ENCODE measurements around the gene MTR.
"Not testable (repeated sequence)": the region's sequence is repeated elsewhere in the genome, so short reads cannot be mapped to it uniquely, and the experiment has no call there.

MTR gene

GRCh38 chr1:236868625-236869467, 73.8 kb downstream of the MTR start:
- DNase-seq = peak; percentile 83

GRCh38 chr1:236869911-236870310, 74.8 kb downstream of the MTR start:
- DNase-seq = no peak

DNA sequence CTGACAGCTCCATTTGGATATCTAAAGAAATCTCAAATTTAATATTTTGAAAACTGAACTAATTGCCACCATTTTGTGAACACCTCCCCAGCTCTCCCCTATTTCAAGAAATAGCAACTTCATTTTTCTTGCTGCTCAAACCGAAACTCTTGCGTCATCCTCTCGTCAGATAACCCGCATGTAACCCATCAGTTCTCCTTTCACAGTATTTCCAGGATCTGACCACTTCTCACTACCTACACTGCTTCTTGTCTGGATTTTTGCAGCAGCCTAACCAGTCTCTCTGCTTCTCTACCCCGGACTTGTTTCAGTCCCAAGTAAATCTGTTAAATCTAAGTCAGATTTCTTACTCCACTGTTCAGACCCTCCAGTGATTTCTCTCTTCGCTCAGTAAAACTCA, 75.6 kb downstream of the MTR start:
- DNase-seq = peak; percentile 87

- no peak for DNase-seq
Measured at GRCh38 chr1:236872075-236872666, 77.1 kb downstream of the MTR start.

DNA sequence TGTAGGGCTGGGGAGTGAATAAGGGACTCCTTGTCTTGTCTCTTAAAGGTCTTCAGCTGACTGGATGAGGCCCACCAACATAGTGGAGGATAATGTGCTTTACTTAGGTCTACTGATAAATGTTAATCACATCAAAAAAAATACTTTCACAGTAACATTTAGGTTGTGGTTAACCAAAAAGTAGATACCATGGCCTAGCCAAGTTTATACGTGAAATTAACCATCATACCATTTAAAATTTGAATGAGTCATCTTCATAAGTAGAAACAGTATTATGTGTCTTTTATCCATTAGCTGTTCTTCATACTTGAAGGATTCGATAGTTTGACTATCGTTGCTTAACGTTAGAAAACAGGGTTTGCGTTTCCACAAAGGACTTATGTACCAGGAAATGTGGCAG, 80.9 kb downstream of the MTR start:
- DNase-seq = no peak

DNA sequence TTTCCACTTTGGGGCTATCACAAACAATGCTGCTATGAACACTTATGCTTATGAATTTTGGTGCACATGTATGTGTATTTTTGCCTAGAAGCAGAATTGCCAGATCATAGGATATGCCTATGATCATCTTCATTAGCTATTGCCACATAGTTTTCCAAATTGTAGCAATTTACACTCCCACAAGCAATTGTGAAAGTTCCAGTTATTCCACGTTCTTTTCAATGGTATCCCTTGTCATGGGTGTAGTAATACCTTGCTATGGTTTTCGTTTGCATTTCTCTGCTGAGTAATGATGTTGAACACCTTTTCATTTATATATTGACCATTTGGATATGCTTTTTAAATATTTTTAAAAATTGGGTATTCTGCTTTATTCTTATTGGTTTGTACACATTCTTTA, 82.6 kb downstream of the MTR start:
- DNase-seq = no peak

GRCh38 chr1:236880209-236880608, 85.1 kb downstream of the MTR start:
- no peak for DNase-seq

GRCh38 chr1:236882678-236883077, 87.6 kb downstream of the MTR start:
- DNase-seq = no peak

GRCh38 chr1:236886199-236886598, 91.1 kb downstream of the MTR start:
- no peak for DNase-seq

DNA sequence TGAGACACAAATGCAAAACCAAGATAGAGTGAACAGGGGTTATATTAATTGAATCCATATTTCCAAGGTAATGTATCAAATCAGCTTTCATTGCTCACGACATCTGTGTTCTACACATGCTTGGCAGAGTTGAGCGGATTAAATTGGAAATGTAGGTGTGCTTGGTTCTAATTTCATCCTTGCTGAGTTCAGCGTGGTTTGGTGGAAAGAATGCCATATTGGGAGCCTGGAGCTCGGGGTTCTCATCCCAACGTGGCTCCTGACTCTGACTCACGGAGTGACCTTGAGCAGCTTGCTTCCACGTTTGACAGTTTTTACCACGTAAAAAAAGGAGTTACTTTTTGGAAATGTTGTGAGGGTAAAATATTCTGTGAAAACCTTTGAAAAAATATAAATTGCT, 92.0 kb downstream of the MTR start:
- DNase-seq = no peak

GRCh38 chr1:236888126-236888525, 93.0 kb downstream of the MTR start:
- no peak for DNase-seq

GRCh38 chr1:236888903-236889302, 93.8 kb downstream of the MTR start:
- DNase-seq = no peak

GRCh38 chr1:236890152-236891056, 95.3 kb downstream of the MTR start:
- no peak for DNase-seq

- no peak for DNase-seq
Measured at GRCh38 chr1:236893626-236894545, 98.8 kb downstream of the MTR start.

GRCh38 chr1:236895665-236896387, 100.7 kb downstream of the MTR start:
- no peak for DNase-seq

- DNase-seq = no peak
Measured at GRCh38 chr1:236896716-236897115, 101.6 kb downstream of the MTR start.

GRCh38 chr1:236904892-236905741, 110.0 kb downstream of the MTR start:
- peak; percentile 40 for DNase-seq

DNA sequence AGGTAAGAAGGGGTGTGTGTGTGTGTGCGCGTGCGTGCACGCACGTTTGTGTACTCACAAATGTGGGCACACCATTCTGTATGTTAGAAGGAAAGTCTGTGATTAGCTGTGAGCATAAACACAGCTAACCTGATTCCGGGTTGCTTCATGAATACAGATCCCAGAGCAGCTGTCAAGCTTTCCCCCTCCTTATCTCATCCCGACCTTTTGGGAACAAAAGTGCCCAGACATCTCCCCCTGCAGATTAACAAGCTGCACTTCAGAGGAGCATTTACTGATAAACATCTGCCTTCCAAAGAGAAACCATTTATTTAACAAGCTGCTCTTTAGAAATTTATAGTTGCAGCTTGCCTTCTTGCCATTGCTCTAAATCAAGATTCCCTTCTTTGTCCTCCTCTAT, 112.1 kb downstream of the MTR start:
- peak; percentile 68 for DNase-seq

DNA sequence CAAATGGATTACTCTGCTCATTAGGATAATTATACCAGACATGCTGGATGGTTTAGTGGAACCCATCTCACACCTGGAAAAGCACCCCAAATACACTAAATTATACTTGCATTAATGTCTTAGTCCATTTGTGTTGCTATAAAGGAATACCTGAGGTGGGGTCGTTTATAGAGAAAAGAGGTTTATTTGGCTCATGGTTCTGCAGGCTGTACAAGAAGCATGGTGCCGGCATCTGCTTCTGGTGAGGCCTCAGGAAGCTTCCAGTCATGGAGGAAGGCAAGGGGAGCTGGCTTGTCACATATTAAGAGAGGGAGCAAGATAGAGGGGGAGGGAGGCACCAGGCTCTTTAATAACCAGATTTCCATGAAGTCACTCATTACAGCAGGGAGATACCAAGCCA, 113.6 kb downstream of the MTR start:
- DNase-seq = no peak

- DNase-seq = not testable (repeated sequence)
Measured at GRCh38 chr1:236911047-236911446, 116.0 kb downstream of the MTR start.
